AG10803 (cell line): ENCODE results near the gene CLMN.
"Not testable (repeated sequence)": the region's sequence is repeated elsewhere in the genome, so short reads cannot be mapped to it uniquely, and the experiment has no call there.

Experiments used
- DNase-seq: peaks from one replicate; pipeline ENCODE4 v3.0.0; 2010; ENCODE audit warnings: low read depth
- H3K4me3 ChIP-seq: 2 replicates; pipeline ENCODE4 v1.5.1; 2011; ENCODE audit warnings: mild to moderate bottlenecking, low read length, control low read depth
- TF ChIP-seq, protein P1 (sequence below): conservative IDR thresholded peaks from 2 replicates; pipeline ENCODE4 v1.5.1; 2011; ENCODE audit warnings: mild to moderate bottlenecking, low read length, control low read depth, inconsistent platforms

The CLMN gene

DNA sequence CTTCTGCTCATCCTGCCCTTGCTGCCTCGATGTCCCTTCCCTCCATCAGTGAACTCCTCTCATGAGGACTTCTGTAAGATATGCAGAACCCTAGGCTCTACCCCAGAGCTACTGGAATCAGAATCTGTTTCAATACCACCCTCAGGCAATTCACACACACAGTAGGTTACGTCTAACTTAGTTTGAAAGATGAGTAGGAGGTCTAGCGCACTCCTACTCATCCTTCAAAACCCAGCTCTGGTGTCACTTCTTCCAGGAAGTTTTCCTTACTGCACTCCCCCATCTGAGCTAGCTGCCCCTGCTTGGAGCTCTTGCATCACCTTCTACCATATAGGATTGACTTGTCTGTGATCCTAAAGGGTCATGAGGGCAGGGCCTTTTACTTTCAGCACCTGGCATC lies 105.9 kb downstream of the CLMN start:
- TF ChIP-seq, protein P1, sequence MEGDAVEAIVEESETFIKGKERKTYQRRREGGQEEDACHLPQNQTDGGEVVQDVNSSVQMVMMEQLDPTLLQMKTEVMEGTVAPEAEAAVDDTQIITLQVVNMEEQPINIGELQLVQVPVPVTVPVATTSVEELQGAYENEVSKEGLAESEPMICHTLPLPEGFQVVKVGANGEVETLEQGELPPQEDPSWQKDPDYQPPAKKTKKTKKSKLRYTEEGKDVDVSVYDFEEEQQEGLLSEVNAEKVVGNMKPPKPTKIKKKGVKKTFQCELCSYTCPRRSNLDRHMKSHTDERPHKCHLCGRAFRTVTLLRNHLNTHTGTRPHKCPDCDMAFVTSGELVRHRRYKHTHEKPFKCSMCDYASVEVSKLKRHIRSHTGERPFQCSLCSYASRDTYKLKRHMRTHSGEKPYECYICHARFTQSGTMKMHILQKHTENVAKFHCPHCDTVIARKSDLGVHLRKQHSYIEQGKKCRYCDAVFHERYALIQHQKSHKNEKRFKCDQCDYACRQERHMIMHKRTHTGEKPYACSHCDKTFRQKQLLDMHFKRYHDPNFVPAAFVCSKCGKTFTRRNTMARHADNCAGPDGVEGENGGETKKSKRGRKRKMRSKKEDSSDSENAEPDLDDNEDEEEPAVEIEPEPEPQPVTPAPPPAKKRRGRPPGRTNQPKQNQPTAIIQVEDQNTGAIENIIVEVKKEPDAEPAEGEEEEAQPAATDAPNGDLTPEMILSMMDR = no peak
- H3K4me3 ChIP-seq = no peak overlapping the region
- DNase-seq = no peak

DNA sequence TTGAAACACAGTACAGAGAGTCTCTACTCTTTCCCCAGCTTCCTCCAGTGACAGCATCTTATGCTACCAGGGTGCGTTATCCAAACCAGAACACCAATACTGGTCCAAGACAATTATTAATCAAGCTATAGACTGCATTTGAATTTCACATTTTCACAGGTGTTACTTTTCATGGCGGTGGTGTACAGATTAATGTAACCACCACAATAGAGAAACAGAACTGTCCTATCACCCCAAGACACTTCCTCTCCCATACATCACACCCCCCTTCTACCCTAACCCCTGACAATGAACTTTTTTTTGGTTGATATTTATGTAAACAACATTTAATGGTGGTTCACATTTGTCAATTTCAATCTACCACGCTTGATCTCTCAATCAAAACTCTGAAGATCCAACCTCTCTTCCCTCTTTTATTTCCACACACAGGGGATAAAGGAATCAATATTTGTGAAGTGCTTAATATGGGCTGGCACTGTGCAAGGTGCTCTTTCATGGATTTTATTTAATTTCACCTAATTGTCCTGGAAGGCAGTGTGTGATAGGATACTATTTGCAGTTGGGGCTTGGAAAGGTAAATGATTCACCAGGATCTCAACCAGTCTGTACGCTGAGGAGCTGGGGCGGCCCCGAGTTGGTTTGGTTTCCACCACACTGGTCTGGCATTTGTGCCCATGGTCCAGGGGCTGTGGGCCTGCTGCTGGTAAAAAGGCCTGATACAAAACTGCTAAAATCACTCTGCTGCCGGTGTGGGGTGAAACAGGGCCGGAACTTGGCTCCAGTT lies 107.8 kb downstream of the CLMN start:
- TF ChIP-seq, protein P1 = no peak
- H3K4me3 ChIP-seq = no peak overlapping the region
- DNase-seq = no peak

DNA sequence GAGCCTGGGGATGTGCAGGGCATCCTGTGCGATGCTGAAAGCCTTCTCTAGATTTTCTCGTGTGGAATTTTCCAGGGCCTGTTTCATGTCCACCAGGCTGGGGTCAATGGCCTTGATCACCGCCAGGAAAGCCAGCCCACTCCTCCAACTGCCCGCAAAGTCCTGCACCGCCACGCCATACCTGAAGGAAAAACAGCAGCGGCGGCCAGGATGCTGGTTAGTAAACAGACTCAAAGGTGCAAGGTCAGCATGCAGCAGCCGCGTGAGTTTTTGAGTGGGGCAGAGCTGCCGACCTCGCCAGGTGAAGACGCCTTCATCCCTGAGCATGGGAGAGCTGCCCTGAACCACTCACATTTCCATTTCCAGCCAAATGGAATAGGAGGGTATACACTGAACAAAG lies 109.0 kb downstream of the CLMN start:
- DNase-seq = no peak
- no peak overlapping the region for H3K4me3 ChIP-seq
- TF ChIP-seq, protein P1 = no peak

DNA sequence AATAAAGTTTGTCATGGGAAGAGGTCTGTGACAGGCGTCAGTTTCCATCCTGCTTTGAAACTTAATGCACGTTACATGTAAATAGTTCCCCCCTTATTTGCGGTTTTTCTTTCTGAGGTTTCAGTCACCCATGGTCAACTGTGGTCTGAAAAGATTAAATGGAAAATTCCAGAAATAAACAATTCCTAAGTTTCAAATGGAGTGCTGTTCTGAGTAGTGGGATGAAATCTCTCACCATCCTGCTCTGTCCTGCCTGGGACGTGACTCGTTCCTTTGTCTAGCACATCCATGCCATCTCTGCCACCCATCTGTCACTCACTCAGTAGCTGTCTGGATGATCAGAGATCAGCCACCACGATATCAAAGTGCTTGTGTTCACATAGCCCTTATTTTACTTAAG lies 111.1 kb downstream of the CLMN start:
- H3K4me3 ChIP-seq = no peak overlapping the region
- DNase-seq = no peak
- TF ChIP-seq, protein P1 = no peak

DNA sequence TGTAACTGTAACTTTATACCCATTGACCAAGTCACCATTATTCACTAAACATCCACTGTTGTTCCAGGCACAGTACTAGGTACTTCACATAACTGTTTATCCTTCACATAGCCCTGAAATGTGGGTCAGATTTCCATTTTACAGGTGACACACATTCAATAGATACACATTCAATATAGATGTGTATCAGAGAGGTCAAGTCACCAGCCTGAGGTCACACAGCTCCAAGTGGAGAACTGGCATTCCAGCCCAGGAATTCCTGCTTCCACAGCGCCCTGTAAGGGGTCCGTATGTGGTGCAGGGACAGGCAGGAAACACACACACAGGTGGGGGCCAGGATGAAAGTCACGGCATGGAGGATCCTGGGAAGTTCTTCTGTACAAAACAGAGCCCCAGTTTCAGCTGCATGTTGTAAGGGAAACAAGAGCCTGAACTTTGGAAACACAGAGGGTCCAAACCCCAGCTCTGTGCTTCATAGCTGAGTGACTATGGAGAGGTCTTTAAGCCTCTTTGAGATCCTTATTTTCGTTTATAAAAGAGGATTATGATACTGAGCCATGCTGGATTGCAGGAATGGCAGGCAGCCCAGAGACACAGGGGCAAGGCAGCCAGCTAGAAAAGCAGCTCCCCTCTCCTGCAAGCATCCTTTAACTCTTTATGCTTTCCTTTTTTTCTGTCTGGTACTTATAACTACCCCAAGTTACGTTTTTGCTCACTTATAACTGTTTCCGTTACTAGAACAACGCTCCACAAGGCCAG lies 112.1 kb downstream of the CLMN start:
- TF ChIP-seq, protein P1 = no peak
- no peak overlapping the region for H3K4me3 ChIP-seq
- no peak for DNase-seq

DNA sequence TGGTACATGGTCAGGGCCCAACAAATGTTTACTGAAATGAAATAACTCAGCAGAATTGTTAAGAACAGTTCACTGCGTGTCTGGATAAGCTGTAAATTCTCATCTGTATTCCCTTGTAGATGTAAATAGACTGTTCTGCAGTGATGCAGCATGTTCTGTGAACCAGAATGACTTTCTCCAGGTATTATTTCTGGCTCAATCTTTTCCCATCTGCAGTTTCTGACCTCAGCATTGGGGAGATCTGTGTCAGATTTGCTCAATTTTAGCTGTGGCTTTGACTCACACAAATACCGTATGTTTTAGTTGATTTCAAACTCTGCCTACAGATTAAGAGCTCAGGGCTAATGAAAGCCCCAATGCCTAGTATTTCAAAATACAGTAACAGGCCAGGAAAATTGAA lies 113.2 kb downstream of the CLMN start:
- no peak overlapping the region for H3K4me3 ChIP-seq
- DNase-seq = peak; percentile 28
- TF ChIP-seq, protein P1 = no peak

DNA sequence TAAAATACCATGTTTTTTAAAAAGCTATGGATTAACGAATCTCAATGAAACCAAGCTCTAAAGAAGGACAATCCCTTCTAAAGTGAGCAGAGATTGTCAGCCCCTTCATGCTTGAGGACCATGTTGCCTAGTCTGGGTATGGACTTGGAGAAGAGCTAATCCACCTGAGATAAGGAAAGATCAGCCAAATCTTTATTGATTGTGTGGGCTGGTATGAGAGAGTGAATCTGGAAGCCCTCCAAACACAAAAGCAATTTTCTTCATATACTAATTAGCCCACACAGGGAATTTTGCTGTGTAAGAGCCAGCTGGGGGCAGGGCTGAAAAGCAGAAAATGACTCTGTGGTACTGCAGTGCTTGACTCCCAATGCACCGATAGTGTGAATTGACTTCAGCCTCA lies 115.0 kb downstream of the CLMN start:
- H3K4me3 ChIP-seq = no peak overlapping the region
- DNase-seq = no peak
- TF ChIP-seq, protein P1 = no peak

DNA sequence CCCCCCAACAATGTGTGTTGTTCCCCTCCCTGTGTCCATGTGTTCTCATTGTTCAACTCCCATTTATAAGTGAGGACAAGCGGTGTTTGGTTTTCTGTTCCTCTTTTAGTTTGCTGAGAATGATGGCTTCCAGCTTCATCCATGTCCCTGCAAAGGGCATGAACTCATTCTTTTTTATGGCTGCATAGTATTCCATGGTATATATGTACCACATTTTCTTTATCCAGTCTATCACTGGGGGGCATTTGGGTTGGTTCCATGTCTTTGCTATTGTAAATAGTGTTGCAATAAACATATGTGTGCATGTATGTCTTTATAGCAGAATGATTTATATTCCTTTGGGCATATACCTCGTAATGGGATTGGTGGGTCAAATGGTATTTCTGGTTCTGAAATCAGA lies 118.0 kb downstream of the CLMN start:
- not testable (repeated sequence) for DNase-seq, H3K4me3 ChIP-seq
